GM12891 (cell line): ENCODE data around the gene TRAF7.

Experiments used
- DNase-seq: peaks from one replicate; pipeline ENCODE4 v3.0.0; 2011; ENCODE audit warnings: low spot score; ENCODE audit not compliant: insufficient read length
- FAIRE-seq: peaks from 2 replicates; lab custom pipeline; 2011; peaks lifted over from hg19 to GRCh38; lab: Jason Lieb, UNC
- PAX5 ChIP-seq: IDR thresholded peaks from 2 replicates; pipeline ENCODE4 v1.6.1; 2011; ENCODE audit warnings: low read length, moderate library complexity, mild to moderate bottlenecking; ENCODE audit not compliant: insufficient read depth, severe bottlenecking
- POLR2A ChIP-seq: IDR thresholded peaks from 2 replicates; pipeline ENCODE4 v1.6.1; 2011; ENCODE audit warnings: low read depth, low read length, control low read depth
- POLR2AphosphoS5 ChIP-seq: IDR thresholded peaks from 2 replicates; pipeline ENCODE4 v1.6.1; 2011; ENCODE audit warnings: low read depth, low read length, control low read depth
- POU2F2 ChIP-seq: IDR thresholded peaks from 2 replicates; pipeline ENCODE4 v1.6.1; 2011; ENCODE audit warnings: low read depth, mild to moderate bottlenecking, control low read depth, low read length, moderate library complexity
- SPI1 ChIP-seq: IDR thresholded peaks from 2 replicates; pipeline ENCODE4 v1.6.1; 2011; ENCODE audit warnings: low read depth, low read length, control low read depth
- TAF1 ChIP-seq: IDR thresholded peaks from 2 replicates; pipeline ENCODE4 v1.6.1; 2011; ENCODE audit warnings: low read depth, low read length, control low read depth

Gene TRAF7

GRCh38 chr16:2216330-2216729, 60.7 kb downstream of the TRAF7 start:
- FAIRE-seq (no peak), DNase-seq (no peak)
- TF ChIP-seq PAX5: no peak
- TF ChIP-seq POU2F2: no peak
- no peak for TF ChIP-seq TAF1
- TF ChIP-seq SPI1: no peak
- TF ChIP-seq POLR2AphosphoS5: no peak
- no peak for TF ChIP-seq POLR2A

DNA sequence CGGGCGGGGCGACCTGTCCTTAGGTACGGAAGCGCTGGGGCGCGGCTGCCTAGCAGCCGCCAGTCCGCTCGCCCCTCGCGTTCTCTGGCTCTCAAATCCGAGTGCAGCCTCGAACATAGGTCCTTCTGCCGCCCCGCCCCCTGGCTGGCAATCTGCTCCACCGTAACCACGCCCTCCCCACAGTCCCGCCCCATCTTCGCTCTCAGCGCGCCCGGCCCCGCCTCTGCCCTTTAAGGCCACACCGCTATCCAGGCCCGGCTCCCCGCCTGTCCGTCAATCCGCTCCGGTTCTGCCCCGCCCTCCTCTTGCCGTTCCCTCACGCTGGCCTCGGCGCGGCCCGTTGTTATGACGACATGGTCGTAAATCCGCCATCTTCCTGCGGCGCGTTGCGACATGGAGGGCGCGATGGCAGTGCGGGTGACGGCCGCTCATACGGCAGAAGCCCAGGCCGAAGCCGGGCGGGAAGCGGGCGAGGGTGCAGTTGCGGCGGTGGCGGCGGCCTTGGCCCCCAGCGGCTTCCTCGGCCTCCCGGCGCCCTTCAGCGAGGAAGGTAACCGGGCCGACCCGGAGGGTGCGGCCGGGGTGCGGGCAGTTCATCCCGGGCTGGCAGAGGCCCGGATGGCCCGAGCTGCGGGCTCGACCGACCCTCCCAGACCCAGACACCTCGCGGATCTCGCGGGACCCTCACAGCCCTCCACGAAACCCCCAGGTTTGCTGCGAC, 67.8 kb downstream of the TRAF7 start, which contains the start of gene E4F1:
Gene E4F1 (plus strand): TSS at position 371 of the 721 bp plus-strand sequence. CDS start 23 bp downstream, at position 394.
- DNase-seq: peak; percentile 100
- TF ChIP-seq PAX5 (no peak), POU2F2 (peak; percentile 61; the same call in 1 of the 2 replicates), SPI1 (no peak), POLR2A (peak; percentile 96), POLR2AphosphoS5 (peak; percentile 92), TAF1 (peak; percentile 91)
- FAIRE-seq: peak; percentile 99

GRCh38 chr16:2223942-2224486, 68.4 kb downstream of the TRAF7 start:
- no peak for TF ChIP-seq POLR2A
- TF ChIP-seq TAF1: no peak
- TF ChIP-seq PAX5: no peak
- TF ChIP-seq POU2F2: no peak
- FAIRE-seq: no peak
- DNase-seq: no peak

DNA sequence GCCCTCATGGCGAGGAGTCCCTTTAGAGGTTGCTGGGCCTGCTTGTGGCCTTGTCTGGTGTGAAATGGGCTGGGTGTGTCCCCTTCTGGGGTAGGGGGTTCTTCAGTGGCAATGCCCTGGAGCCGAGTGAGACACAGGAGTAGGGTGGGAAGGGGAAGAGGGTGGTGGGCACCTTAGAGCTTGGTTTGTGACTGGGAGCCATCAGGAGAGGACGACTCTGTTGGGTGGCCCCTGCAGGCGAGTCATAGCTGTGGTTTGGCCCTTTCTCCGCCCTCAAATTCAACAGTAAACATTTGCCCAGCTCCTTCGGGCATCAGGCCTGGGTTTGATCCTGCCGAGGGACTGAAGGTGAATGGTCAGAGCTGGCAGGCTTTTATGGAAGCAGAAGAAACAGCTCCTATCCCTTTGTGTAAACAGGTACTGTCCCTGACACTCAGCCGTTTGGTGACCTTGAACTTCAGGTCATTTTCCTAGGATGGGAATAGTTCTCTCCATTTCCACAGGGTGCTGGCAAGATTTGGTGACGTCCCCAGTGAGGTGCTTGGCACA, 70.7 kb downstream of the TRAF7 start:
- DNase-seq: no peak
- TF ChIP-seq SPI1 (no peak), TAF1 (no peak), POLR2A (no peak), POLR2AphosphoS5 (no peak), POU2F2 (no peak), PAX5 (no peak)
- FAIRE-seq: no peak

GRCh38 chr16:2226918-2227317, 71.3 kb downstream of the TRAF7 start:
- TF ChIP-seq POU2F2 (no peak), POLR2A (no peak), POLR2AphosphoS5 (no peak), SPI1 (no peak), PAX5 (no peak), TAF1 (no peak)
- DNase-seq (no peak), FAIRE-seq (no peak)
